Peyer's patch (tissue), 4 donors: ENCODE data around the gene HTR3A. TPM values are rescaled to one million over a fixed set of nuclear protein-coding genes. Genes with fewer than 3 reads are reported as not detected.

Source experiments
- DNase-seq, 3 donors: peaks; one replicate each; pipeline ENCODE4 v3.0.0-alpha.2; 2017 to 2019
- H3K27ac ChIP-seq, 4 donors: fragments of 200-600 bp; sonication (generic); one replicate each; pipeline ENCODE4 v1.5.1; 2016 to 2019
- H3K27me3 ChIP-seq, 2 donors: fragments of 200-600 bp; sonication (generic); one replicate each; pipeline ENCODE4 v1.5.1; 2019
- H3K36me3 ChIP-seq, 3 donors: fragments of 200-600 bp; sonication (generic); one replicate each; pipeline ENCODE4 v1.5.1; 2016 to 2019
- H3K4me1 ChIP-seq, 4 donors: fragments of 200-600 bp; sonication (generic); one replicate each; pipeline ENCODE4 v1.5.1; 2016 to 2019
- H3K4me3 ChIP-seq, 4 donors: fragments of 200-600 bp; sonication (generic); 1 replicate in 3 of 4; 2 replicates in 1 of 4; pipeline ENCODE4 v1.5.1; 2016 to 2019; ENCODE audit warnings: mild to moderate bottlenecking in 1 of 4
- H3K9me3 ChIP-seq, 4 donors: fragments of 200-600 bp; sonication (generic); one replicate each; pipeline ENCODE4 v1.5.1; 2016 to 2019; ENCODE audit warnings: mild to moderate bottlenecking in 1 of 4
- POLR2A ChIP-seq, 2 donors: fragments of 450-650 bp; IDR thresholded peaks; one replicate each; pipeline ENCODE4 v1.5.1; 2017; ENCODE audit warnings: antibody characterized with exemption in 2 of 2, mild to moderate bottlenecking in 2 of 2, moderate library complexity in 2 of 2
- total RNA-seq, 4 donors: library from RNA; depleted of rRNA; stranded (reverse); fragments of >200 nt; gene quantifications; one replicate each; pipeline ENCODE4 v1.1.0, GENCODE V29; 2016
- TF ChIP-seq, protein P1 (sequence below), 6 experiments: fragments of 450-650 bp in 4 of 6; fragments of 200-600 bp in 2 of 6; sonication (generic) in 1 of 6; IDR thresholded peaks; one replicate each; pipeline ENCODE4 v1.5.1; 2017 to 2019; ENCODE audit warnings: antibody characterized with exemption in 6 of 6, mild to moderate bottlenecking in 3 of 6, moderate library complexity in 1 of 6

The HTR3A gene
- total RNA-seq, 4 donors from 2014 or later = 0.80 to 1.7 (median 0.95) TPM; not detected in 1

DNA sequence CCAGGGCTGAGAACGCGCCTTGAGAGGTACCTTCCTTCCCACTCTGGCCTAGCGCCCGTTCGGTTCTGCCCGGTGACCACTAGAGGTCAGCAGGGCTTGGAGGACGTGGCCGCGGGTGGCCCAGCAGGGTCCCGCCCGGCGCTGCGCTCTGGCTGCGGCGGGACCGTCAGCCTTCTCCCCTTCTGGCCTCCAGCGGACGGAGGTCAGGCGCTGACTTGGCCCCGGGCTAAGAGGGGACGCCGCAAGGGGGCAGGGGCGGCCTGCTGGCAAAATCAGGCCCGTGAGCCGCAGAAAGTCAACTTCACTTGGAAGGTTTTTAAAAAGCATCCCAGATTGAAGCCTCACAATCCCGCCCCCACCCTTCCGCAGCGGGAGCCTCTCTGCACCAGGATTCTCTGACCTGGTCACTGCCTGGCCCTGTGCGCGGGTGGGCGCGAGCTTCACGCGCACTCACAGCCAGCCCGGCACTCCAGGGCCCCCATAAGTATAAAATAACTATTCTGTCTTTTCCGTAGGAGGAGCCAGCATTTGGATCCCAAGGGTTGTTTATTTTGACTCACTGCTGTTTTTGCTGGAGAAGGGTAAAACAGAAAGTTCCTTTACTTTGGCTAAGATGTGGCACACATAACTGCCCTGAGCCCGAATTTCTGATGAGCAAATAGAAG, 61.4 kb downstream of the HTR3A start:
- DNase-seq = peak; percentile 62 to 92 (median 85)
- peak overlapping the region in 3 of 4 donors; percentile 3 to 41 (median 39) for H3K4me3 ChIP-seq
- no peaks in the 10 kb centered on the region for H3K9me3 ChIP-seq

DNA sequence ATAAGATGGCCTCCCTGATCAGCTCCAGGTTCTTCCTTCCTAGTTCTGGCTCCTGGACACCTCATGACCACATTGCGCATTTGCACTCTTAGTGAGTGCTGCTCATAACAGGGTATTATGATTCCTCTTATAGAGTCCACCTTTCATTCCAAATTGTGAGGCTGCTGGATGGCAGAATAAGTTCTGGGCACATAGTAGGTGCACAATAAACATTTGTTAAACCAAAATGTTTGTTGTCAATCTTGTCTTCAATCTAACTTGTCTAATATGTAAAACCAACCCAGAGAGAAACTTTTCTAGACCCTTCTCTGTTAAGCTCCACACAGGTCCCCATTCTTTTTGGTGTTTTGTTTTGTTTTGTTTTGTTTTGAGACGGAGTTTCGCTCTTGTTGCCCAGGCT, 62.0 kb downstream of the HTR3A start:
- peak overlapping the region in 2 of 4 donors; percentile 0 to 60 for H3K27ac ChIP-seq
- no peaks in the 10 kb centered on the region for H3K36me3 ChIP-seq
- H3K27me3 ChIP-seq = no peaks in the 10 kb centered on the region
- H3K9me3 ChIP-seq = no peaks in the 10 kb centered on the region
- H3K4me3 ChIP-seq = no peak overlapping the region
- no peak for DNase-seq
- TF ChIP-seq, protein P1, sequence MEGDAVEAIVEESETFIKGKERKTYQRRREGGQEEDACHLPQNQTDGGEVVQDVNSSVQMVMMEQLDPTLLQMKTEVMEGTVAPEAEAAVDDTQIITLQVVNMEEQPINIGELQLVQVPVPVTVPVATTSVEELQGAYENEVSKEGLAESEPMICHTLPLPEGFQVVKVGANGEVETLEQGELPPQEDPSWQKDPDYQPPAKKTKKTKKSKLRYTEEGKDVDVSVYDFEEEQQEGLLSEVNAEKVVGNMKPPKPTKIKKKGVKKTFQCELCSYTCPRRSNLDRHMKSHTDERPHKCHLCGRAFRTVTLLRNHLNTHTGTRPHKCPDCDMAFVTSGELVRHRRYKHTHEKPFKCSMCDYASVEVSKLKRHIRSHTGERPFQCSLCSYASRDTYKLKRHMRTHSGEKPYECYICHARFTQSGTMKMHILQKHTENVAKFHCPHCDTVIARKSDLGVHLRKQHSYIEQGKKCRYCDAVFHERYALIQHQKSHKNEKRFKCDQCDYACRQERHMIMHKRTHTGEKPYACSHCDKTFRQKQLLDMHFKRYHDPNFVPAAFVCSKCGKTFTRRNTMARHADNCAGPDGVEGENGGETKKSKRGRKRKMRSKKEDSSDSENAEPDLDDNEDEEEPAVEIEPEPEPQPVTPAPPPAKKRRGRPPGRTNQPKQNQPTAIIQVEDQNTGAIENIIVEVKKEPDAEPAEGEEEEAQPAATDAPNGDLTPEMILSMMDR (IDR thresholded peaks at IDR 0.05) = no peak
- no peak for TF ChIP-seq POLR2A (IDR thresholded peaks at IDR 0.05)
- peaks cover 0 to 4% (median 0%) of the 10 kb centered on the region in 4 donors for H3K4me1 ChIP-seq

More for the DNA sequence above, 61.4 kb downstream of the HTR3A start:
- Histone ChIP-seq H3K4me1 (peaks cover 0 to 4% (median 0%) of the 10 kb centered on the region in 4 donors), H3K27me3 (no peaks in the 10 kb centered on the region), H3K27ac (peak overlapping the region; percentile 0 to 60 (median 34)), H3K36me3 (no peaks in the 10 kb centered on the region)
- TF ChIP-seq POLR2A (IDR thresholded peaks at IDR 0.05) = no peak
- TF ChIP-seq, protein P1 (IDR thresholded peaks at IDR 0.05) = peak; percentile 41 to 94 (median 82)

DNA sequence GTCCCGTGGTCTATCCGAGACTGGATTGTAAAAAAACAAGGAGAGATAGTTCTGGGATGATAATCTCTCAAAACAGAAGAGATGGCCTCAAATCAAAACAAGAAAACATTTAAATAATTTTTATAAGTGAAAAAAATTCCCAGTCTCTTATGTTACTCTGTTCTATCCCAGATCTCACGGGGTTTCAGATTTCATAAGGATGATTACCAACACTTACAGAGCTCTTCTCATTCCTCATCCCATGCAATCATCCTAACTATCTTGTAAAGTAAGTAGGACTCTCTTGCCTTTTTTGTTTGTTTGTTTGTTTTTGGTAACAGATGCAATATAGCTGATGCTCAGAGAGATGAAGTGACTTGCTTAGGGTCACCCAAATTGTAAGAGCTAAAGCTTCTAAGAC, 64.6 kb downstream of the HTR3A start:
- Histone ChIP-seq H3K27ac (no peak overlapping the region), H3K9me3 (no peaks in the 10 kb centered on the region), H3K27me3 (no peaks in the 10 kb centered on the region), H3K36me3 (no peaks in the 10 kb centered on the region), H3K4me3 (no peak overlapping the region), H3K4me1 (peaks cover 0 to 9% (median 2%) of the 10 kb centered on the region in 4 donors)
- TF ChIP-seq POLR2A (IDR thresholded peaks at IDR 0.05) = no peak
- TF ChIP-seq, protein P1 (IDR thresholded peaks at IDR 0.05) = no peak
- no peak for DNase-seq

Other genes starting within 250 kb of the HTR3A start
- 10 to 100 TPM in 2 of 4 donors, 1 to 10 TPM in 2; 8.7 to 25.6 (median 9.7) TPM for gene ZW10, start 201.4 kb upstream of the HTR3A start, total RNA-seq
- not detected for gene CLDN25, start 195.3 kb upstream of the HTR3A start, total RNA-seq
- gene USP28, start 99.5 kb upstream of the HTR3A start, total RNA-seq = 10 to 100 TPM in 3 of 4 donors, 1 to 10 TPM in 1; 7.8 to 64.4 (median 20.6) TPM
- under 1 TPM in 1 of 4 donors, not detected in 3; 0.76 TPM for gene HTR3B, start 70.3 kb upstream of the HTR3A start, total RNA-seq
- 100 to 1,000 TPM in 3 of 4 donors, 10 to 100 TPM in 1; 84.8 to 257 (median 155) TPM for gene ZBTB16, start 84.6 kb downstream of the HTR3A start, total RNA-seq